ENCODE results near the gene CACNA2D2.

DNA sequence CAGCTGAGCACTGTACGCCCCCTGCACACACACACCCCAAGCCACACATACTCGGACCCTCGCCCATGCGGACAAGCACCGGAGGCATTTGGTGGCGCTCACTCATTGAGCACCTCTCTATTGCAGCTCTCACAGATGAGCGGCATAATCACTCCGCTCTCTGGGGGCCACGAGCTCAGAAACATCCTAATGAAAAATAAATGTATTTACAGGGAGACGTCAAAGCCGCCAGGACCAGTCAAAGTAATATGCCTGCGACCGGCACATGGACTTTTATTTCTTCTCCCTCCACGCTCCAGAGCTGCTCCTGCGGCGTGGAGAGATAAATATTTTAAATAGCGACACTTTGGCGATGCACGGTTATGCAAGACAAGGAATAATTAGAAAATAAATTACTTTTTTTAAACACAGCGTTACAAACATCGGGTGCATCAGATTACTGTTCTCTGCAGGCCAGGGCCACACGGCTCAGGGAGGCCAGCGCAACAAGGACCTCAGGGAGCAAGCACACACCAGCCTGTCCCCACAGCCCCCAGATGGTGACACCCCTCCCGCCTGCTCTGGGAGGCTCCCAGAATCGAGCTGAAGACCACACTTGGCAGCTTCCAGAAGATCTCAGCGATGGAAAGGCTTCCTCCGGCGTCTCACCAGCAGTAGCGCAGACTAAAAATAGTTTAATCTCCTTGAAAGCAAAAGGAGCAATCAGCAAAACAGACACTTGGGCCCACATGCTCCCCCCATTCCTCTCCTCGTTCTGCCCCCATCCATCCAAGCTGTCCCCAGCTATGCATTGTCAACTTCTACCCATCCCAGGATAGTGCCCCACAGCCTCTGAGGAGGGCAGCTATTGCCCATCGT, 48.0 kb downstream of the CACNA2D2 start:
- TF ChIP-seq, protein P1, sequence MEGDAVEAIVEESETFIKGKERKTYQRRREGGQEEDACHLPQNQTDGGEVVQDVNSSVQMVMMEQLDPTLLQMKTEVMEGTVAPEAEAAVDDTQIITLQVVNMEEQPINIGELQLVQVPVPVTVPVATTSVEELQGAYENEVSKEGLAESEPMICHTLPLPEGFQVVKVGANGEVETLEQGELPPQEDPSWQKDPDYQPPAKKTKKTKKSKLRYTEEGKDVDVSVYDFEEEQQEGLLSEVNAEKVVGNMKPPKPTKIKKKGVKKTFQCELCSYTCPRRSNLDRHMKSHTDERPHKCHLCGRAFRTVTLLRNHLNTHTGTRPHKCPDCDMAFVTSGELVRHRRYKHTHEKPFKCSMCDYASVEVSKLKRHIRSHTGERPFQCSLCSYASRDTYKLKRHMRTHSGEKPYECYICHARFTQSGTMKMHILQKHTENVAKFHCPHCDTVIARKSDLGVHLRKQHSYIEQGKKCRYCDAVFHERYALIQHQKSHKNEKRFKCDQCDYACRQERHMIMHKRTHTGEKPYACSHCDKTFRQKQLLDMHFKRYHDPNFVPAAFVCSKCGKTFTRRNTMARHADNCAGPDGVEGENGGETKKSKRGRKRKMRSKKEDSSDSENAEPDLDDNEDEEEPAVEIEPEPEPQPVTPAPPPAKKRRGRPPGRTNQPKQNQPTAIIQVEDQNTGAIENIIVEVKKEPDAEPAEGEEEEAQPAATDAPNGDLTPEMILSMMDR (IDR thresholded peaks at IDR 0.05) = no peak
- TF ChIP-seq POLR2A (IDR thresholded peaks at IDR 0.05) = no peak

Data from body of pancreas (tissue), 4 donors.